Panc1 (cell line): ENCODE data around the gene AGER. TPM values are rescaled to one million over a fixed set of nuclear protein-coding genes. Genes with fewer than 3 reads are reported as not detected.

ENCODE experiments used
- ATAC-seq: fragments of 200-7000 bp; cut with Tn5 transposase; 2 replicates; pipeline ENCODE4 v1.9.1; 2020; ENCODE audit warnings: mild to moderate bottlenecking, moderate library complexity
- BruUV-seq: library from RNA; stranded (reverse); fragments of 400-500 nt; replicated peaks from 2 replicates; lab custom pipeline; 2021; lab: Mats Ljungman, UMichigan
- CTCF ChIA-PET: fragments of 300-600 bp; sonication (Branson Sonifier 250); formaldehyde crosslinking; loops from one replicate; lab custom pipeline; 2022; ENCODE audit warnings: antibody characterized with exemption; lab: Charles Lee
- POLR2A ChIA-PET: fragments of 300-600 bp; sonication (Branson Sonifier 250); formaldehyde crosslinking; loops from one replicate; lab custom pipeline; 2022; ENCODE audit warnings: antibody characterized with exemption; lab: Charles Lee
- DNase-seq: peaks from one replicate; pipeline ENCODE4 v3.0.0-alpha.2; 2010; ENCODE audit warnings: low read depth, low spot score
- H3K27ac ChIP-seq: 2 replicates; pipeline ENCODE4 v1.5.1; 2011; ENCODE audit warnings: mild to moderate bottlenecking, low read length, inconsistent platforms
- H3K27me3 ChIP-seq: fragments of 200-500 bp; sonication (Bioruptor generic); 2 replicates; pipeline ENCODE4 v1.6.0; 2014; ENCODE audit warnings: low read length, inconsistent platforms; ENCODE audit not compliant: control insufficient read depth, insufficient read depth
- H3K36me3 ChIP-seq: fragments of 200-500 bp; sonication (Bioruptor generic); 2 replicates; pipeline ENCODE4 v1.5.1; 2014; ENCODE audit warnings: inconsistent platforms, mild to moderate bottlenecking, low read length, moderate library complexity; ENCODE audit not compliant: control insufficient read depth, insufficient read depth
- H3K4me1 ChIP-seq: 2 replicates; pipeline ENCODE4 v1.5.1; 2011; ENCODE audit warnings: inconsistent platforms, mild to moderate bottlenecking, low read length, moderate library complexity; ENCODE audit not compliant: control insufficient read depth, insufficient read depth
- H3K4me3 ChIP-seq, 2 experiments: 2 replicates each; pipeline ENCODE4 v1.5.1; 2011 to 2012; ENCODE audit warnings: low read depth in 2 of 2, low read length in 2 of 2, mild to moderate bottlenecking in 2 of 2, inconsistent platforms in 1 of 2, moderate library complexity in 1 of 2
- H3K9me3 ChIP-seq: fragments of 200-500 bp; sonication (Bioruptor generic); 2 replicates; pipeline ENCODE4 v1.5.1; 2014; ENCODE audit warnings: low read depth, mild to moderate bottlenecking, inconsistent platforms, low read length, moderate library complexity; ENCODE audit not compliant: control insufficient read depth, insufficient read depth
- CTCF ChIP-seq: fragments of 450-650 bp; IDR thresholded peaks from 2 replicates; pipeline ENCODE4 v1.5.1; 2017; ENCODE audit warnings: mild to moderate bottlenecking
- POLR2AphosphoS5 ChIP-seq: IDR thresholded peaks from 2 replicates; pipeline ENCODE4 v1.6.1; 2012; ENCODE audit warnings: mild to moderate bottlenecking, low read depth, low read length, moderate library complexity
- REST ChIP-seq, 2 experiments: IDR thresholded peaks; 2 replicates each; pipeline ENCODE4 v1.6.1; 2011 to 2012; ENCODE audit warnings: low read depth in 2 of 2, control low read depth in 1 of 2, low read length in 1 of 2, mild to moderate bottlenecking in 1 of 2, moderate library complexity in 1 of 2; ENCODE audit not compliant: insufficient read depth in 1 of 2
- SIN3A ChIP-seq: IDR thresholded peaks from 2 replicates; pipeline ENCODE4 v1.6.1; 2012; ENCODE audit warnings: low read depth, mild to moderate bottlenecking, low read length, moderate library complexity, borderline replicate concordance; ENCODE audit not compliant: insufficient read depth
- TCF7L2 ChIP-seq: IDR thresholded peaks from 2 replicates; pipeline ENCODE4 v1.6.1; 2011; ENCODE audit warnings: mild to moderate bottlenecking, low read depth, low read length, inconsistent platforms
- in situ Hi-C: cut with HindIII; loops from 2 replicates; pipeline ENCODE4 v1.10.0; 2016; ENCODE audit warnings: low sequenced_read_pairs, low pct_unique_long_range_greater_than_20kb
- intact Hi-C: fragments of 100-400 bp; cut with micrococcal nuclease; formaldehyde crosslinking; loops from one replicate; pipeline ENCODE4 v1.10.0; 2022; ENCODE audit not compliant: unreplicated experiment
- total RNA-seq: library from RNA; stranded (reverse); gene quantifications from one replicate; pipeline ENCODE4 v1.2.1, GENCODE V29; 2021; ENCODE audit not compliant: unreplicated experiment

The AGER gene
- total RNA-seq, 1 experiment from 2014 or later = 3.7 TPM

- no peaks in the 10 kb centered on the region for H3K27me3 ChIP-seq
- TF ChIP-seq TCF7L2 = no peak
- TF ChIP-seq POLR2AphosphoS5 = no peak
- no peak for TF ChIP-seq REST (IDR thresholded peaks at IDR 0.05; ENCODE audit: insufficient read depth in 1 of 2, low read depth in 2 of 2, low read length in 1 of 2)
- TF ChIP-seq SIN3A = no peak
- TF ChIP-seq CTCF = no peak
- intact Hi-C loops = no loop called here
- H3K27ac ChIP-seq = no peak overlapping the region
- BruUV-seq = no TSS peak
- ChIA-PET POLR2A (no interaction called here), CTCF (no interaction called here)
- no peaks in the 10 kb centered on the region for H3K9me3 ChIP-seq
- DNase-seq (no peak), ATAC-seq (no peak)
- H3K4me1 ChIP-seq = peaks cover 14% of the 10 kb centered on the region
- no peak overlapping the region for H3K4me3 ChIP-seq
- in situ Hi-C loops = no loop called here
- no peaks in the 10 kb centered on the region; the same call in 1 of the 2 replicates for H3K36me3 ChIP-seq
Observed at GRCh38 chr6:32148289-32149091, 35.6 kb downstream of the AGER start.

GRCh38 chr6:32147401-32148132 is 36.5 kb downstream of the AGER start:
- ATAC-seq = no peak
- ChIA-PET CTCF (no interaction called here), POLR2A (no interaction called here)
- H3K4me1 ChIP-seq = peaks cover 7% of the 10 kb centered on the region
- DNase-seq = no peak
- no peaks in the 10 kb centered on the region for H3K27me3 ChIP-seq
- in situ Hi-C loops = no loop called here
- intact Hi-C loops = no loop called here
- no peak overlapping the region for H3K27ac ChIP-seq
- H3K4me3 ChIP-seq = no peak overlapping the region
- no peaks in the 10 kb centered on the region for H3K9me3 ChIP-seq
- no peaks in the 10 kb centered on the region for H3K36me3 ChIP-seq
- no TSS peak for BruUV-seq
- TF ChIP-seq REST (IDR thresholded peaks at IDR 0.05; ENCODE audit: insufficient read depth in 1 of 2, low read depth in 2 of 2, low read length in 1 of 2) (no peak), CTCF (no peak; the same call in 1 of the 2 replicates), POLR2AphosphoS5 (no peak), SIN3A (no peak)
